Measurements from ENCODE around the gene STX8. TPM values are rescaled to one million over a fixed set of nuclear protein-coding genes. Genes with fewer than 3 reads are reported as not detected.

The STX8 gene
- total RNA-seq, 1 experiment from 2014 or later, result 38.8 TPM

DNA sequence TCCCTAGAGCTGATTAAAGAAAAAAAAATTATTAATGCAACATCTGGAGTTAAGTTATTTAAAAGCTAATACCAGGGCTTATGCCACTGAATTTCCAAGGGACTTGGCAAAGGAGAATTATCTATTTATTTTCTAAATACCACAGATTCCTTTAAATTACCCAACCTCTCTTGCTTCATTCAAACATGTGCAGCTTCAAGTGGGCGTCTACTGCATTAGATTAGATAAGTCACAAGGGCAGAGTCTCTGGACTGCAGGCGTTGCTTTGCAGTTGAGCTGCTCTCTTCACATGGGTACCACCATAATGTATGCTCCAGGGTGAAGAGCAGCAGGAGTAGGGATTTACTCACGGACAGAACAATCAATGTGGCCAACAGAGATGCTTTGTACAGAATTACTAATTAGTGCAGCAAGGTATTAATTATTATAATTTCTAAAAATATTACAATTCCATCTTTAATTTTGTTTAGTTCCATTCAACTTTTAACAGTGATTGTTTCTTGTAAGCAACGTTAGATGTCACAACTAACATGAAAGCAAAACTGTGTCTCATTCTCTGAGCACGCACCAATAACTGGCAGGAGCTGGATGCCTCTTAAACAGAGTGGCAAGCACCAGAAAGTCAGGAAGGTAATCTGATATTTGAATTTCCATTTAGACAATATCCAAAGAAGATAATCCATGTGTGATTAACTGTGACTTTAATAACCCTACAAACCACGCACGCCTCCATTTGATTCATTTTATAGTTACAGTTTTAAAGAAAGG, 214.2 kb downstream of the STX8 start:
- H3K4me3 ChIP-seq (replicated peaks in 1 of 2; ENCODE audit: low read depth in 1 of 2, low read length in 2 of 2), result no peak overlapping the region

More for the DNA sequence above, 214.2 kb downstream of the STX8 start:
- no peaks in the 10 kb centered on the region for H3K9me2 ChIP-seq (ENCODE audit: insufficient read depth)
- no peak overlapping the region for H3K9ac ChIP-seq (ENCODE audit: low read length)
- no TSS peak for BruUV-seq (replicated peaks)
- H3K27ac ChIP-seq (ENCODE audit: low read depth, low read length), result no peak overlapping the region
- TF ChIP-seq, protein P1, sequence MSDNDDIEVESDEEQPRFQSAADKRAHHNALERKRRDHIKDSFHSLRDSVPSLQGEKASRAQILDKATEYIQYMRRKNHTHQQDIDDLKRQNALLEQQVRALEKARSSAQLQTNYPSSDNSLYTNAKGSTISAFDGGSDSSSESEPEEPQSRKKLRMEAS (IDR thresholded peaks at IDR 0.05), result no peak
- no peak for TF ChIP-seq JUND (IDR thresholded peaks at IDR 0.05)
- TF ChIP-seq, protein P2, sequence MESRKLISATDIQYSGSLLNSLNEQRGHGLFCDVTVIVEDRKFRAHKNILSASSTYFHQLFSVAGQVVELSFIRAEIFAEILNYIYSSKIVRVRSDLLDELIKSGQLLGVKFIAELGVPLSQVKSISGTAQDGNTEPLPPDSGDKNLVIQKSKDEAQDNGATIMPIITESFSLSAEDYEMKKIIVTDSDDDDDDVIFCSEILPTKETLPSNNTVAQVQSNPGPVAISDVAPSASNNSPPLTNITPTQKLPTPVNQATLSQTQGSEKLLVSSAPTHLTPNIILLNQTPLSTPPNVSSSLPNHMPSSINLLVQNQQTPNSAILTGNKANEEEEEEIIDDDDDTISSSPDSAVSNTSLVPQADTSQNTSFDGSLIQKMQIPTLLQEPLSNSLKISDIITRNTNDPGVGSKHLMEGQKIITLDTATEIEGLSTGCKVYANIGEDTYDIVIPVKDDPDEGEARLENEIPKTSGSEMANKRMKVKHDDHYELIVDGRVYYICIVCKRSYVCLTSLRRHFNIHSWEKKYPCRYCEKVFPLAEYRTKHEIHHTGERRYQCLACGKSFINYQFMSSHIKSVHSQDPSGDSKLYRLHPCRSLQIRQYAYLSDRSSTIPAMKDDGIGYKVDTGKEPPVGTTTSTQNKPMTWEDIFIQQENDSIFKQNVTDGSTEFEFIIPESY (IDR thresholded peaks at IDR 0.05; ENCODE audit: extremely low read depth, insufficient replicate concordance, low read length), result no peak
- no peak for TF ChIP-seq ZFX (IDR thresholded peaks at IDR 0.05)
- no peak for TF ChIP-seq EZH2phosphoT487 (IDR thresholded peaks at IDR 0.05; ENCODE audit: borderline replicate concordance)
- TF ChIP-seq YY1 (IDR thresholded peaks at IDR 0.05; ENCODE audit: extremely low read depth, insufficient replicate concordance, low read depth, low read length), result no peak
- no peak for TF ChIP-seq POLR2AphosphoS5 (IDR thresholded peaks at IDR 0.05; ENCODE audit: low read depth, low read length)
- TF ChIP-seq EZH2 (IDR thresholded peaks at IDR 0.05), result no peak
- TF ChIP-seq POLR2A (IDR thresholded peaks at IDR 0.05; ENCODE audit: borderline replicate concordance, extremely low read depth, insufficient read depth, insufficient read length), result no peak
- TF ChIP-seq EGR1 (IDR thresholded peaks at IDR 0.05; ENCODE audit: low read depth), result no peak
- no peak for TF ChIP-seq RAD21 (IDR thresholded peaks at IDR 0.05; ENCODE audit: low read depth)
- no peak for TF ChIP-seq CEBPB (IDR thresholded peaks at IDR 0.05; ENCODE audit: low read depth)
- no peak for TF ChIP-seq FOSL1 (IDR thresholded peaks at IDR 0.05; ENCODE audit: low read depth)
- TF ChIP-seq SRF (IDR thresholded peaks at IDR 0.05; ENCODE audit: low read depth), result no peak
- TF ChIP-seq, protein P3, sequence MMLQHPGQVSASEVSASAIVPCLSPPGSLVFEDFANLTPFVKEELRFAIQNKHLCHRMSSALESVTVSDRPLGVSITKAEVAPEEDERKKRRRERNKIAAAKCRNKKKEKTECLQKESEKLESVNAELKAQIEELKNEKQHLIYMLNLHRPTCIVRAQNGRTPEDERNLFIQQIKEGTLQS (IDR thresholded peaks at IDR 0.05), result no peak
- TF ChIP-seq, protein P4, sequence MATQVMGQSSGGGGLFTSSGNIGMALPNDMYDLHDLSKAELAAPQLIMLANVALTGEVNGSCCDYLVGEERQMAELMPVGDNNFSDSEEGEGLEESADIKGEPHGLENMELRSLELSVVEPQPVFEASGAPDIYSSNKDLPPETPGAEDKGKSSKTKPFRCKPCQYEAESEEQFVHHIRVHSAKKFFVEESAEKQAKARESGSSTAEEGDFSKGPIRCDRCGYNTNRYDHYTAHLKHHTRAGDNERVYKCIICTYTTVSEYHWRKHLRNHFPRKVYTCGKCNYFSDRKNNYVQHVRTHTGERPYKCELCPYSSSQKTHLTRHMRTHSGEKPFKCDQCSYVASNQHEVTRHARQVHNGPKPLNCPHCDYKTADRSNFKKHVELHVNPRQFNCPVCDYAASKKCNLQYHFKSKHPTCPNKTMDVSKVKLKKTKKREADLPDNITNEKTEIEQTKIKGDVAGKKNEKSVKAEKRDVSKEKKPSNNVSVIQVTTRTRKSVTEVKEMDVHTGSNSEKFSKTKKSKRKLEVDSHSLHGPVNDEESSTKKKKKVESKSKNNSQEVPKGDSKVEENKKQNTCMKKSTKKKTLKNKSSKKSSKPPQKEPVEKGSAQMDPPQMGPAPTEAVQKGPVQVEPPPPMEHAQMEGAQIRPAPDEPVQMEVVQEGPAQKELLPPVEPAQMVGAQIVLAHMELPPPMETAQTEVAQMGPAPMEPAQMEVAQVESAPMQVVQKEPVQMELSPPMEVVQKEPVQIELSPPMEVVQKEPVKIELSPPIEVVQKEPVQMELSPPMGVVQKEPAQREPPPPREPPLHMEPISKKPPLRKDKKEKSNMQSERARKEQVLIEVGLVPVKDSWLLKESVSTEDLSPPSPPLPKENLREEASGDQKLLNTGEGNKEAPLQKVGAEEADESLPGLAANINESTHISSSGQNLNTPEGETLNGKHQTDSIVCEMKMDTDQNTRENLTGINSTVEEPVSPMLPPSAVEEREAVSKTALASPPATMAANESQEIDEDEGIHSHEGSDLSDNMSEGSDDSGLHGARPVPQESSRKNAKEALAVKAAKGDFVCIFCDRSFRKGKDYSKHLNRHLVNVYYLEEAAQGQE (IDR thresholded peaks at IDR 0.05; ENCODE audit: low read depth), result no peak
- TF ChIP-seq CBX3 (IDR thresholded peaks at IDR 0.05; ENCODE audit: low read depth), result no peak
- H3K27me3 ChIP-seq (ENCODE audit: insufficient read depth, low read length), result no peaks in the 10 kb centered on the region
- intact Hi-C loops (cut with micrococcal nuclease), result no loop called here
- no peaks in the 10 kb centered on the region for H3K36me3 ChIP-seq (ENCODE audit: control insufficient read depth in 1 of 2, insufficient read depth in 2 of 2, low read length in 2 of 2)
- no peaks in the 10 kb centered on the region for H3K79me2 ChIP-seq (ENCODE audit: insufficient read depth, low read length)
- RAD21 ChIA-PET (ENCODE audit: low non-redundant PET in 1 of 2, low total read pairs in 2 of 2, uncharacterized antibody in 2 of 2, unreplicated experiment in 2 of 2), result no interaction called here
- CTCF ChIA-PET, result no interaction called here
- POLR2A ChIA-PET, result no interaction called here
- H3K4me1 ChIP-seq (ENCODE audit: control insufficient read depth in 1 of 2, insufficient read depth in 2 of 2, low read length in 2 of 2), result peaks cover 2 to 4% of the 10 kb centered on the region in 2 experiments; a peak in 3 of 4 replicates
- no peaks in the 10 kb centered on the region for H4K20me1 ChIP-seq (ENCODE audit: insufficient read depth)
- no peak for ATAC-seq
- H3K4me2 ChIP-seq (ENCODE audit: low read length), result no peak overlapping the region
- DNase-seq (ENCODE audit: low read depth, low spot score), result no peak
- no peak overlapping the region for H2AFZ ChIP-seq (ENCODE audit: low read depth, low read length, poor library complexity, severe bottlenecking)
- H3K9me3 ChIP-seq (ENCODE audit: control insufficient read depth in 1 of 2, insufficient read depth in 1 of 2, low read depth in 1 of 2, low read length in 2 of 2), result no peaks in the 10 kb centered on the region
